ENCODE data around the gene ADAMTS12.

Gene ADAMTS12

DNA sequence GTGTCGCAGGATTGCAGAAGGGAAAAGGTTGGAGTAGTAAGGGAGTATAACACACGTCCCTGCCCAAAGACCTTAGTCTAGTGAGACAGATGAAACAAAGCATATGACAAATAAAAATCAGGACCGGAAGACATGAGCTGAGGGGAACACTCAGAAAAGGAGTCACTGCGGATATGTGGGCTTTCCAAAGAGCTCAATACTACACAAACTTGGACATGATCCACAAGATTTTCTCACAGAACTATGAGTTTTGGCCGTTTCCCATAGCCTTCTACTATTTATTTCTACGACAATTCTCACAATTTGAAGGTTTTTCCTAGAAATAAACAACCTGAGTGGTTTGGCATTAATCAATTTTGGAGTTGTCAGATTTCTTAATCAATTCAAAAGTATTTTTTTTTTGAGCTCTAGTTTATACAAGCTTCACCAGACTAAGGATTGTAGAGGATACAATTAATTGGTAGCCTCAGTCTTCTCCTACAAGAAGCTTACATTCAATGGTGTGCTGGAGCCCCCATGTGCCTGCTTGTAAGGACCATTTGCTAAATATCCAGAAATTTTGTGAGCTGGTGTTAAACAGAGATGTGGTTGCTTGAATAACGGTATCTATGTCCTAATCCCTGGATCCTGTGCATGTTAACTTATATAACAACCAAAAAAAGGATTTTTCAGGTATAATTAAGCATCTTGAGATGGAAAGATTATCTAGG is 91.4 kb downstream of the ADAMTS12 start:
- no peak for DNase-seq

DNA sequence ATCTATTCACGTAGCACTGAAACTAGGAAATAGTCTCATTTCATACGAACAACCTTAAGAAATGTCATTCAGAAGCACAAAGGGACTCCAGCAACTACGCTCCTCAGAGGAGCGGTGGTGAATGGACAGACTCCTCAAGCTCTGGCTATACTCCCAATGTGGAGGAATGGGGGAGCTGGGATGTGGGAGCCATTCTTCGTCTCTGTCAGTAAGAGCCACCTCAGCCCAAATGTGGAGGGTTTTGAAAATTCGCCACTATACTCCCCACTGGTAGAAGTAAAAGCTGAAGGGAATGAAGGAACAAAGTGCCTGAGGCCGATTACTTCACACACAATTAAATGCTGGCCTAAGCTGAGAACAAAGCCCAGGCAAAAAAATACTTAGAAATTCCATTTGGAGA is 96.3 kb downstream of the ADAMTS12 start:
- DNase-seq, result no peak

DNA sequence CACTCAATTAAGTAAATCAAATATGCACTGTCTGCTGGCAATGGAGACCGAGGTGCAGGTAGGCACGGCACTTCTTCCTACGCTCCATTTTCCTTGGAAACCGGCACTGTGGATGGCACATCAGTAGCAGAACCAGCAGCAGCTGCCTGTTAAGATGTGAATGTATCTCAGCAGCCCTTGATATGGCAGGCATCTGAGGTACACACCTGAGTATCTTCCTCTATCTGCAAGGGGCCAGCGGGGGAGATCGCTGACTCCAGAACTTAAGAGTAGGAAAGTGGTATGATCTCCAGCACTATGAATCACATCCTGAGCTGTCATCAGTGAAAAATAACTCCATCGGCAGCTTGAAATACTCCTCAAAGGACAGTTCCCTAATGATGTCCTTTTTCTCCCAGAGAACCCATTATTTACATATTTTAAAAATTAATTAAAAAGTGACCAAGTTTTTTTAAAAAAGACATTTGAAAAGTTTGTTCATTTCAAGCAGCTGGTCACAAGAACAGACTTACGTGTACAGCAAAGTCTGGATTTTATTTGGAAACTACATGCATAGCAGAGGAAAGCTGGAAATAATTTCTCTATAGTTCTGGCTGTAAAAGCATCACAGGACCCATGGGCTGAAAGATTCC is 97.1 kb downstream of the ADAMTS12 start:
- no peak for DNase-seq

DNA sequence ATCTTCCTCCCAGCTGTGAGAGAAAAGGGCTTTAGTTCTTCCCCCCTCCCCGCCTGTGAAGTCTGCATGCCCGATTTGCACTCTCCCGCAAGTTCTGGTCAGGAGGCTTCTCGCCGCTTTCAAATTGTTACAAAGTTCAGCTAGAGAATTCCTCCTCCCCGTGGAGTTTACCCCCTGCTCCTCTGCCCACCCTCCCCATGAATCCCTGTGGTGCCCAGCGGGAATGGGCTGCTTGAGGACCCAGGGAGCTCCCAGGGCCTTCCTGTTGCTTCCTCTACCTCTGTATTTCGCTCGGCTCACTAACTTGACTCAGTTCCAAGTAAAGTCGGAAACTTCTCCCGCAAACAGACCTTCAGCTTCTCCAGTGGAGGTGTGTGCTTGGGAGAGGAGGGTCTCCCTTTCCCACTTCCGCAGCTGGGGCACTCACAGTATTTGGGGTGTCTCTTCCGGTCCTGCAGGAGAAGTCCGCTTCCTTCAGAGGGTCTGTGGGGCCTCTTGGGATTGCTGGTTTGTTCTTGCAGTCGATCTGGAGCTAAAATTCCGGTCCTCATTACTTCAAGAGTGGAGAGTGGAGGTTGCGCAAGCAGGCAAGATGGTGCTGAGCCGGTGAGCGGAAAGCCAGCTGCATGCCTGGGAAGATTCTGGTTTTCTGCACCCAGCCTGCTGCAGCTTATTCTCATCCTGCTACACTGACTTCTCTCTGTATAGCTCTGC is 97.8 kb downstream of the ADAMTS12 start:
- no peak for DNase-seq

DNA sequence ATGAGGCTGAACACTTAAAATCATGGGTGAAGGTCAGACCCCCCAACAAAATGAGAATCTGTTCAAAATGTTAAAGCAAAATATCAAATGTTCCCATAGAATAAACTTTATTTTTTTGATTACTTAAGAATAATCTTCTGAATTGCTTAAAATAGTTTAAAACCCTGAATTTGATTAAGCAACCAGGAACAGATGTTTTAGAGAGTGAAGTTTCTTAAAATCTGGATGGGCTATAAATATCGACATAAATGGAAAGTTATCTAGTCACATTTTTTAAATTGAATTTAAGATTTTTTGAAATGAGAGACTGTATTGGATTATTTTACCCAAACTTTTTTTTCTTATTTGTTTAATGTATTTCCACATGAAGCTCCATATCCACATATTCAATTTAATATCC is 98.5 kb downstream of the ADAMTS12 start:
- DNase-seq, result no peak

DNA sequence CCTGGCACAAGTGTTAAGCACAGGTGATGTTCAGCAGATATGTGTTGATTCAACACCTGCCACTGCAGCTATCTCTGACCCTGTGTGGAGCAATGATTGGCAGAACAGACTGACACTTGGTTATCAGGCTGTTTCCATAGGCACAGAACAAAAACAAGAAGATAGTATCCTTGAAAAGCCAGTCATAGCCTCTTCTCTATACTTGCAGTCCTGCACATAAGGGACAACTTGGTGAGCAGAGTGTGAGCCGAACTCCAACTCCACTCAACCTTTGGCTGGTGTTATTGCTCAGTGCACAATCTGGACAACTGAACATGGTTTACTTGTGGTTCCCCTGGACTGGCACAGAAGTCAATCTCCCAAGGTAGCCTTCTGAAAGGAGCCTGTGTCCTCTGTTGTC is 99.2 kb downstream of the ADAMTS12 start:
- no peak for DNase-seq

DNA sequence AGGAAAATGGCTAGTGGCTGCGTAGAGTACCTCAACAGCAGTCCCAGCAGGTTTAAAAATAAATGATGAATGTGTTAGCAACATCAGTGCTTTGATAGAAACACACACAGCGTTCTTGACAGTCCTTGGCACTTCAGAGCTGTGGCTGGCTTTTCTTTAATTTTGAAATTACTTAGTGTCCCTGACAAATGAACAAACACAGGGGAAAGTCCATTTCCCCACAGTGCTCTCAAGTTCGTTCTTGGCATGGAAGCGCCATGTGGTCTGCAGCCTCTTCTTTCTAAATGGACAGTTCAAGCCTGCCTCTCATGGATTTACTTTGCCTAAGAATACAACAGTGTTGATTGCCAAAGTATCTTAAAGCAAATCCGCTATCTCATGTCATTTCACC is 102.2 kb downstream of the ADAMTS12 start:
- DNase-seq, result no peak

DNA sequence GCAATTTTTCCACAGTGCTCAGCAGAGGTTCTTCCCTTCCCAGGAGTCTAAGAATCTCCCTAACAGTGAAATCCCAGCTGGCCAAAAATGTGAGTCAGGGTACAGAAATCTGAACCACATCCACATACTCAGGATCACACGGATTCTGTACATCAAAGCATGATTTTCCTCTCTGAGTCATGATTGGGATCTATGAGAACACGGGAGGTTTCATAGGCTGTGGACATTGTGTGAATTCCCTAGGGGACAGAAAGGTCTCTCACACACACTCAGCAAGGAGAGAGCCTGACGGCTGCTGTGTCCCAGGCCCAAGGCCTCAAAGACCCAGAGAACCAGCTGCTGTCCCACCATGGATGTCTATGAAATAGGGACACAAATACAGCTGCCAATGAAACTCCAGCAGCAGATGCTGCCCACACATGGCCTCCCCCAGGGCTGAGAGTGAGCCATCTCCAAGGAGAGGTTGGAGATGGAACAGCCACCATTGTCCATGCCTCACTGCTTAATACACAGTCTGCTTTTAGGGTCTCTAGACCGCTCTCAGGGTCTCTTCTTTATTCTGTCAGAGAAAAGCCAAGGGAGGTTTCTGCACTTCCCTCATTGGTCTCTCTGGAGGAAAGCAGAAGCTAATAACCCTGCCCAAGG is 102.7 kb downstream of the ADAMTS12 start:
- no peak for DNase-seq

DNA sequence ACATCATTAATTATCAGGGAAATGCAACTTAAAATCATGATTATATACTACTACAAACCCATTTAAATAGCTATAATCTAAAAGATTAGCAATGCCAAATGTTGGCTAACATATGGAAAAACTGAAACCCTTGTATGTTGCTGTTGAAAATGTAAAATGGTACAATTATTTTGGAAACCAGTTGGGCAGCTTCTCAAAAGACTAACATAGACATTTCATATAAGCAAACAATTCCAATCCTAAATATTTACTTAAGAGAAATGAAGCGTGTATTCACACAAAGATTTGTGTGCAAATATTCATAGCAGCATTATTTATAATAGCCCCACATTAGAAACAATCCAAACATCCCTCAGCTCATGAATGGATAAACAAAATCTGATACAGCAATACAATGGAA is 106.2 kb downstream of the ADAMTS12 start:
- DNase-seq, result no peak

DNA sequence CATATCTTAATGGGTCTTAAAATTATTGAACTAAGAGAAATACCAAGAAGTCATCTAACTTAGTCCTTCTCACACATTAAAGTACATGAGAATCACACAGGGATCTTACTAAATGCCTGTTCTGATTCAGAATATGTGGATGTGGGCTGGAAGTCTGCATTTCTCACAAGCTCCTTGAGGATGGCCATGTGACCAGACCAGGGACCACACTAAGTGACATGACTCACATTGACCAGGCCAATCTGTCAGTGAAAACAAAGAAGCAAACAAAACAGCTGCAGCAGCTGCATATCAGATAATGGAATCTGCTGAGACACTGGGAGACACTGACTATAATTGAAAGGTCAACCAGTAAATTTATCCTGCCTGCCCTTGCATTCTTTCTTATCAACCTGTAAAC is 110.5 kb downstream of the ADAMTS12 start:
- no peak for DNase-seq

DNA sequence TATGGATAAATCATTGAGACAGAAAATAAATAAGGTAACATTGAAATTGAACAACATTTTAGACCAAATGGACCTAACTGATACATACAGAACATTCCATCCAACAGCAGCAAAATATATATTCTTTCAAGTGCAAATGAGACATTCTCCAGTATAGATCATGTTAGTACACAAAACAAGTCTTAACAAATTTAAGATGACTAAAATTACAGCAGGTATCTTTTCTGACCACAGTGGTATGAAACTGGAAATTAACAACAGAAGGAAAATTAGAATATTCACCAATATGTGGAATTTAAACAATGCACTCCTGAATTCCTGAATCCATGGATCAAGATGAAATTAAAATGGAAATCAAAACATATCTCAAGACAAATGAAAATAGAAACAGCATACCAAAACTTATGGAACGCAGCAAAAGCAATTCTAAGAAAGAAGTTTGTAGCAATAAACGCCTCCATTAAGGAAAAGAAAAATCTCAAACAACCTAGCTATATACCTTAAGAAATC is 115.6 kb downstream of the ADAMTS12 start:
- DNase-seq, result no peak

DNA sequence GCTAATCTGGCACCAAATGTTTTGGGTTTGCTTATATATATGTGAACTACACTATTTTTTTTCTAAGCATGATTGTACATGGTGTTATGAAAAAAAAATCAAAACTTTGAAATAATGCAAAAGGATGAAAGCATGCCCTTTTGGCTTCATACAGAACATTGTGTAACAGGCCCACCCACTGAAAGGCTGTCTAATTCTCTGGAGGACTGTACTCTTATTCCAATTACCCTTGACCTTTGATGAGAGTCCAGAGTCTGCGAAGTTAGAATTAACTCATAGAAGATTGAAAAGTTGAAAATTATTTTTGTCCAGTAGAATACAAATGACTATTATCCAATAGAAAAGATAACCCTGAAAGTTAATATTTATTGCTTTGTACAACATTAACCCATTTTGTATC is 117.4 kb downstream of the ADAMTS12 start:
- no peak for DNase-seq

DNA sequence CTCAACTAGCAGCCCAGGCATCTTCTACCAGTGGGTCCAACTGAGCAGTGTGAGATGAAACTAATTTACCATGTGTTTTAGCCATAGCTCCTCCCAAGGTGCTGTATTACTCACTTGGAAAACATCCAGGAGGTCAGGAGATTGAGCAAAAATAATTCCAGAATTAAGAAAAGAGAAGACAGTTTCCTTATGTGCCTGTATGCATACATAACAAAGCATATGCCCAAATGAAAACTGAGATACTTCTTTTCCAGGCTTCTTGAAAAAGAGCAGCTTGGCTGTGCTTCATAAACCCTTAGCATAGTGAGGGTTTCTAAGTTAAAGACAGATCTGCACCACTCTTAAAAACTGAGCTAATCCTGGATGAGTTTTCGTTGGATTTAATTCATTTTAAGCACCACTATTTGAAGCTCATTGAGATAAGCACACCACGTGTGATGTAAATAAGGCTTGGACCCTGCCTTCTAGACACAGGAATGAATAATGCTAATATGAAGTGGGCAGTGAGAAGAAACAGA is 119.4 kb downstream of the ADAMTS12 start:
- no peak for DNase-seq

DNA sequence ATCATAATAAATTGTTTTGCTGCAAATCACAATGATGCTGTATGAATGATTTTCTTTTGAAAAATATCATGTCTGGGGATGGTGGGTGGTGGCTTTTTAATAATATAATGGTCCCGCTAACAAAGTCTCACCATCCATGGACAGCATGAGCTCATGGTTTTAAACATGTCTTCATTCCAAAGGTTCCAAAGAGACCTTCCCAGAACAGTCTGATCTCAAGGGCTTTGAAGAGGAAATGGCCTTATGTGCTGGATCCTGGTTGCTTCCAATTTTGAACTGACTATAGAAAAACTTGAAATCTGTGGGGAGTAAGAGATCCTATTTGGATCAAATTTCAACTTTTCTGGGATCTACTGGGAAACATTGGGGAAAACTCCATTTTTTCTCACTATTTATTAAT is 121.8 kb downstream of the ADAMTS12 start:
- no peak for DNase-seq

DNA sequence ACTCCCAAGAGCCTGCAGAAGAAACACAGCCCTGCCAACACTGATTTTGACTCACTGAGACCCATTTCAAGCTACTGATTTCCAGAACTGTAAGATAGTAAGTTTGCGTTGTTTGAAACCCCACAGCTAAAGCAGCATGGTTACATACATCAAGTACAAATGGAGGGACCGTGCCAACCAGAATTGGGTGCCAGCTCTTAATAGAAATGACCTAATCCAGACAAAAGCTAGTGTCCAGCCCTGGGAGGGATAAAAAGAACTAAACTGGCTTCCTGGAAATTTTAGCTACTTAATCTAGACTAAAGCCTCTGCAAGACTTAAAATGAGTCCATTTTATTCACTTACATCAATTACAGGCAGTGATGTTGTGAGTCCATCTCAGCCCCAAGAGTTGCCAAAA is 122.6 kb downstream of the ADAMTS12 start:
- DNase-seq, result no peak

DNA sequence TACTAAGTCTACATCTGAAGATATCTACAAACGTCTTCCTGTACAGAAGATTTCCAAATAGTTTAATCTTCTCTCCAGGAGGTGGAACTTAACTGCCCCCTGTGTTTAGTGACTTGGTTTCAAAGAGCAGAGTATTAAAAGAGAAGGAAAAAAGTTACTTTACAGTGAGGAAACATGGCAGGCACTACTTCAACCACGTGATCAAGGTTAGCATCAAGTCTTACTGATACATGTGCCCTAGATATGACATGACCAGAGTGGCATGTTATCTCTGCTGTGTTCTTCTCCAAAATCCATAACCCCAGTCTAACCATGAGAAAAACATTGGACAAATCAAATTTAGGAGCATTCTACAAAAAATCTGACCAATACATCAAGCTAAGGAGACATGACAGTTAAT is 125.8 kb downstream of the ADAMTS12 start:
- no peak for DNase-seq

DNA sequence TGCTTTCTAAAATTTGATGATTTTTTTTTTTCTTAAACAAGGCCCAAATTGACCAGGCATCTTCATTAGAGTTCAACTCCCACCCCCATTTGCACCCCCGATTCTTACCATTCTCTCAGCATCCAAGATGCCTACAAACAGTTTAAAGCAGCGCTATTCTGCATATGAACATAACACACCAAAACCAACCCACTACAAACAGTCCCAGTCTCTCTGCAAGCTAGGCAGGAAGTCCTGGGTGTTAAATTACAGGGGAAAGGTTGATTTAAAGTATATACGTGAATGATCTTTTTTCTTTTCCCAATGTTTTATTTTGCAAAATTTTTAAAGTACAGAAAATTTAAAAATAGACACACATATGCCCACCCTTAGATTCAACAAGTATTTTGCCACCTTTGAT is 127.0 kb downstream of the ADAMTS12 start:
- no peak for DNase-seq

DNA sequence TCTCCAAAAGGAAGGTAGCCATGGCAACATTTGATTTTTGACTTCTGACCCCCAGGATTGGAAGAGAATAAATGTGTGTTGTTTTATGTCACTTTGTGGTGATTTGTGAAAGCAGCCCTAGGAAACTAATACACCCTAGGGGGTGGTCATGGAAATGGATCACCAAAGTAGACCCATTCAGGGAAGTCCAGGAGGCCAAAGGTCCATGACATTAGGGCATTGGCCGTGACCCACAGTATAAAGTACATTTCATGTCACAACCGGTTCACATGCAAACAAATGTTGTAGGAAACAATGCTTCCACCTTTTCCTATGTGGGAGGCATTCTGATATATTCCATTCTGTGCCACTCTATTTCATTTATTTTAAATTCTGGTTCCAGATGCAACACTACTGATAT is 128.4 kb downstream of the ADAMTS12 start:
- no peak for DNase-seq

DNA sequence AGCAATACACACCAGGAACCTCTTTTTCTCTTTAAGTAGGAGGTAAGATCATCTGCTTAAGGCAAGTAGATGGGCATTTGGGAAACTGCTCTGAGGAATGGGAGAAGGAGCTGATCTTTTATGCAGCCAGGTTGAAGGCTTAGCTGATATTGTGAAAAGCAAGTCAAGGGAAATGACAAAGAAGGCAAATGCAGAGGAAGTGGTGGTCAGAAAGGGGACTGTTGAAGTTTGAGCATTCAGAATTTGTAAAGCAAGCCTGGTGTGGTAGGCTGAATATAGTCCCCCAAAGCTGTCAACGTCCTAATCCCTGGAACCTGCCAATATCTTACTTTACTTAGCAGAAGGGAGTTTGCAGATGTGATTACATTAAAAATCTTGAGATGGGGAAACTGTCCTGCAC is 128.9 kb downstream of the ADAMTS12 start:
- no peak for DNase-seq

DNA sequence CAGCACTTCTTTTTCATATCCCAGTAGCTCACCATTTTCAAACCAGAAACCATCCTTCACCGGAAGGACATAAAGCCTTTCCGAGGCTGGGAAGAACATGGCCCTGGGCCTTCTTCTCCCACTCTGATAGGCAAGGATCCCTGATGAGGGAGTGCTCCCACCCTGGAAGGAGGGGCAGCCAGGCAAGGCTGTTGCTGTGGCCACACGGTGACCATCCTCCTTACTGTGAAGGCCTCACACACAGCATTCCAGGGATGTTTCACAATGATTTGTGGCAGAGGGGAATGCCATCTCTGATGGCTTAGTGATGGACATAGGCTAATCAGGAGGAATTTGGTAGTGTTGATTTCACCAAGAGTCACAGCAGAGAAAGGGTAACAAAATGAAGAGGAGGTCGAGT is 130.7 kb downstream of the ADAMTS12 start:
- no peak for DNase-seq

DNA sequence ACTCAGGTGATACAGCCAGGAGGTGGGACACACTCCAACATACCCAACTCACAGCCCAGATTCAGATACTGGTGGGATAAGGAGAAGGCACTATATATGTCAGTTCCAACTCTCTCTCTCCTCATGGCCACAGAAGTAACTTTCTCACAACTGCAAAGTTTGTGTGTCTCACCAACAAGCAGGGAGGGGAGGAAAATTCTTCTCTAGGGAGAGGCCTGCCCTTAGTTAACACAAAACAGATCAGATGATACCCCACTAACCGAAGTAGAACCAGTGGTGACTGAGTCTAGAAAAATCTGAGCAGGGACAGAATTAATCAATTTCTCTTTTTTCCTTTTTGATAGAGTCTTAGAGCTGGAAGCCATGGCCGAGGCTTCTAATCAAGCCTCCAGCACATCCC is 133.1 kb downstream of the ADAMTS12 start:
- no peak for DNase-seq

DNA sequence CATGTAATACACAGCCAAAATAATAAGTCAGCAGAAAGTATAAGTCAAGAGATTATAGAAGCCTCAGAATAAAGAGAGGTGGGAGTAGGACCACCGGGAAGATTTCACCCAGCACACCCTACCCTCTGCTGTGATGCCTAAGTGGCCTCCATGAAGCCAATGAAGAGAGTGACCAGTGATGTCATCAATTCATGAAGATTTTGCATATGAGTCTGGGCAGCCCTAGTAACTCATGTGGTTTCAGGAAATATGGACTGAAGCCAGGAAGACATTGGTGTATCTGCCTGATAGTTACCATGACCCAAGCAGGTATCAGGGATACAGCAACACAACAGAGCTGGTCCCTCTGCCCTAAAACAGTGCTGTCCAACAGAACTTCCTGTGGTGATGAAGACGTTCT is 135.3 kb downstream of the ADAMTS12 start:
- DNase-seq, result no peak

DNA sequence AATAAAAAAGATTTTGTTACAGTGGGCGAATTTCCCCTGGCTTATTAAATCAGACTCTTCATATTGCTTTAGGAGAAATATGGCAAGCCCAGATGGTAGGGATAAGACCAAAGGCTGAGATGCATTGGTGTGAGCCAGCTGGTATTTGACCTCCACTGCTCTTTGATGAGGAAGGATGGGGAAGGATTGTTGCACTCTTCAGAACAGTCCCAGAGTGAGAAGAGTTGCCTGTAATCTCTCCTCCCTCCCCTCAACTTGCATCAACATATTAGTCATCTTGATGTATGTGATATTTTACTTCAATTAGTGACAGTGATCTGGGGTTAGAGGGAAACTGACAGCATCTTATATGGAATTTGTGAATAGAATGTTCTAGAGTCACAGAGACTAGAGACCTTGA is 136.6 kb downstream of the ADAMTS12 start:
- DNase-seq, result no peak

DNA sequence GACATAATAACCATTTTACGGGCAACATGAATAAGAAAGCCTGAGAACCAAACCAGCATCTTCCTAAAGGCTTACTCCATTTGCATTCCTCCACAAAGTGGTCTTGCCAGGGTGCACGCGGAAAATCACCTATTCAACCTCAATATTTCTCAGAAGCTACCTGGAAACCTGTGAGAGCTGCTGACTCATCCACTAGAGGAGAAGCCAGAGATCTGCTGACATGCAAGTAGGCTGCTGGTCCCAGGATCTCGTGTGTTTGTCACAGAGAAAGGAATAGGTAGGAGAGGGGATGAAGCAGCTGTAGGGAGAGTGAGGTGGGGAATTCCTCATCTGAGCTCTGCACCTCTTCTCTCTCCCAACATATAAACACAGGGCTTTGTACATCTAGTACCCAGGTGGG is 138.1 kb downstream of the ADAMTS12 start:
- DNase-seq, result no peak
